H1 (cell line): Measurements from ENCODE around the gene YIPF1. TPM values are rescaled to one million over a fixed set of nuclear protein-coding genes. Genes with fewer than 3 reads are reported as not detected.

Source experiments
- CTCF ChIA-PET: fragments of 300-600 bp; sonication (Branson Sonifier 250); formaldehyde crosslinking; loops from one replicate; lab custom pipeline; 2021; ENCODE audit not compliant: partially characterized antibody; lab: Charles Lee
- POLR2A ChIA-PET: fragments of 300-600 bp; sonication (Branson Sonifier 250); formaldehyde crosslinking; loops from one replicate; lab custom pipeline; 2021; ENCODE audit warnings: inconsistent platforms; ENCODE audit not compliant: partially characterized antibody; lab: Charles Lee
- DNase-seq, 2 experiments: peaks; one replicate each; pipeline versions ENCODE4 v3.0.0 to v3.0.0-alpha.2; 2010 to 2022; ENCODE audit warnings: low spot score in 2 of 2, low read depth in 1 of 2, mixed read lengths in 1 of 2
- FAIRE-seq: peaks from 2 replicates; lab custom pipeline; 2011; peaks lifted over from hg19 to GRCh38; lab: Jason Lieb, UNC
- H2AFZ ChIP-seq: 2 replicates; pipeline ENCODE4 v1.8.1; 2012; ENCODE audit warnings: low read length, inconsistent platforms
- H2AK5ac ChIP-seq: 2 replicates; pipeline ENCODE4 v1.6.1; 2013; ENCODE audit warnings: low read depth, low read length
- H2BK120ac ChIP-seq: replicated peaks from 2 replicates; pipeline ENCODE3; 2013; ENCODE audit warnings: low read depth, low read length, inconsistent platforms
- H2BK12ac ChIP-seq: 2 replicates; pipeline ENCODE4 v1.6.1; 2013; ENCODE audit warnings: low read depth, low read length
- H2BK15ac ChIP-seq: 2 replicates; pipeline ENCODE4 v1.6.1; 2013; ENCODE audit warnings: low read length
- H2BK20ac ChIP-seq: 2 replicates; pipeline ENCODE4 v1.6.1; 2013; ENCODE audit warnings: low read length
- H2BK5ac ChIP-seq: 2 replicates; pipeline ENCODE4 v1.6.1; 2013; ENCODE audit warnings: low read depth, low read length
- H3K14ac ChIP-seq: 2 replicates; pipeline ENCODE4 v1.6.1; 2013; ENCODE audit warnings: inconsistent platforms; ENCODE audit not compliant: insufficient read length
- H3K18ac ChIP-seq: 2 replicates; pipeline ENCODE4 v1.6.1; 2013; ENCODE audit warnings: low read length; ENCODE audit errors: extremely low read depth
- H3K23ac ChIP-seq: 2 replicates; pipeline ENCODE4 v1.6.1; 2013; ENCODE audit warnings: inconsistent platforms; ENCODE audit not compliant: insufficient read length
- H3K23me2 ChIP-seq: 2 replicates; pipeline ENCODE4 v1.6.1; 2013; ENCODE audit warnings: low read depth, low read length
- H3K27ac ChIP-seq: 2 replicates; pipeline ENCODE4 v1.6.1; 2011; ENCODE audit warnings: low read depth, low read length, inconsistent platforms
- H3K27me3 ChIP-seq, 4 experiments: replicated peaks in 1 of 4; 1 replicate in 1 of 4; 2 replicates in 3 of 4; pipeline versions ENCODE4 v1.6.1 to v1.8.1; 2011 to 2013; ENCODE audit warnings: low read length in 3 of 4, mild to moderate bottlenecking in 3 of 4, inconsistent platforms in 2 of 4, mixed read lengths in 2 of 4, moderate library complexity in 1 of 4; ENCODE audit not compliant: control insufficient read depth in 3 of 4, insufficient read depth in 3 of 4; ENCODE audit errors: extremely low read depth in 1 of 4
- H3K36me3 ChIP-seq, 4 experiments: 2 replicates each; pipeline versions ENCODE4 v1.6.1 to v1.8.1; 2011 to 2013; ENCODE audit warnings: mild to moderate bottlenecking in 4 of 4, low read length in 3 of 4, moderate library complexity in 2 of 4, control low read depth in 1 of 4, inconsistent platforms in 1 of 4; ENCODE audit not compliant: insufficient read depth in 4 of 4, control insufficient read depth in 2 of 4
- H3K4ac ChIP-seq: replicated peaks from 2 replicates; pipeline ENCODE3; 2013; ENCODE audit warnings: low read length, low read depth, mixed read lengths, inconsistent platforms; ENCODE audit not compliant: insufficient read length
- H3K4me1 ChIP-seq, 4 experiments: replicated peaks in 1 of 4; 1 replicate in 1 of 4; 2 replicates in 3 of 4; pipeline versions ENCODE4 v1.6.1 to v1.8.1; 2011 to 2013; ENCODE audit warnings: low read length in 3 of 4, inconsistent platforms in 2 of 4, mixed read lengths in 1 of 4; ENCODE audit not compliant: insufficient read depth in 4 of 4, control insufficient read depth in 3 of 4
- H3K4me2 ChIP-seq, 2 experiments: 2 replicates each; pipeline versions ENCODE4 v1.6.1 to v1.8.1; 2011 to 2013; ENCODE audit warnings: low read depth in 2 of 2, low read length in 2 of 2, control low read depth in 1 of 2, inconsistent platforms in 1 of 2, mild to moderate bottlenecking in 1 of 2; ENCODE audit not compliant: insufficient read depth in 1 of 2
- H3K4me3 ChIP-seq, 4 experiments: fragments of 200-600, 300-600 bp in 1 of 4; sonication (generic), shearing (Covaris generic), sonication (Bioruptor Twin) in 1 of 4; 2 replicates each; pipeline versions ENCODE4 v1.5.1 to v1.8.1; 2011 to 2016; ENCODE audit warnings: low read length in 4 of 4, low read depth in 3 of 4, control low read depth in 2 of 4, inconsistent platforms in 2 of 4, mild to moderate bottlenecking in 2 of 4, mixed read lengths in 1 of 4, moderate library complexity in 1 of 4; ENCODE audit not compliant: insufficient read depth in 2 of 4; ENCODE audit errors: extremely low read depth in 1 of 4
- H3K56ac ChIP-seq: replicated peaks from 2 replicates; pipeline ENCODE3; 2013; ENCODE audit warnings: low read depth, mild to moderate bottlenecking, mixed read lengths, low read length, inconsistent platforms; ENCODE audit not compliant: insufficient read length
- H3K79me1 ChIP-seq: 2 replicates; pipeline ENCODE4 v1.6.1; 2013; ENCODE audit warnings: low read depth, low read length, control low read depth
- H3K79me2 ChIP-seq, 2 experiments: 2 replicates each; pipeline versions ENCODE4 v1.6.1 to v1.8.1; 2012 to 2013; ENCODE audit warnings: low read length in 2 of 2, mild to moderate bottlenecking in 2 of 2, inconsistent platforms in 1 of 2; ENCODE audit not compliant: insufficient read depth in 2 of 2, control insufficient read depth in 1 of 2
- H3K9ac ChIP-seq, 4 experiments: replicated peaks in 1 of 4; 1 replicate in 1 of 4; 2 replicates in 3 of 4; pipeline versions ENCODE4 v1.6.1 to v1.8.1; 2011 to 2013; ENCODE audit warnings: low read depth in 3 of 4, low read length in 3 of 4, control low read depth in 2 of 4, mild to moderate bottlenecking in 2 of 4, moderate library complexity in 2 of 4, inconsistent platforms in 1 of 4; ENCODE audit errors: extremely low read depth in 1 of 4
- H3K9me3 ChIP-seq, 2 experiments: 2 replicates each; pipeline versions ENCODE4 v1.6.1 to v1.8.1; 2012 to 2013; ENCODE audit warnings: mild to moderate bottlenecking in 2 of 2, moderate library complexity in 2 of 2, control low read depth in 1 of 2, inconsistent platforms in 1 of 2, low read depth in 1 of 2, low read length in 1 of 2, mixed read lengths in 1 of 2; ENCODE audit not compliant: insufficient read depth in 2 of 2
- H4K20me1 ChIP-seq, 2 experiments: replicated peaks in 1 of 2; 2 replicates each; pipeline versions ENCODE3 to v1.8.1; 2011 to 2013; ENCODE audit warnings: inconsistent platforms in 2 of 2, low read length in 2 of 2, mild to moderate bottlenecking in 1 of 2; ENCODE audit not compliant: insufficient read depth in 2 of 2, control insufficient read depth in 1 of 2
- H4K5ac ChIP-seq: 2 replicates; pipeline ENCODE4 v1.6.1; 2013; ENCODE audit warnings: low read length, low read depth, mixed read lengths, inconsistent platforms; ENCODE audit not compliant: insufficient read length
- H4K8ac ChIP-seq: 2 replicates; pipeline ENCODE4 v1.8.0; 2013; ENCODE audit warnings: mild to moderate bottlenecking, moderate library complexity, low read length, inconsistent platforms; ENCODE audit not compliant: insufficient read depth; ENCODE audit errors: extremely low read depth
- H4K91ac ChIP-seq: replicated peaks from 2 replicates; pipeline ENCODE3; 2013; ENCODE audit warnings: low read length, mixed read lengths, inconsistent platforms; ENCODE audit not compliant: insufficient read length
- BRCA1 ChIP-seq: IDR thresholded peaks from 2 replicates; pipeline ENCODE4 v1.6.1; 2012; ENCODE audit warnings: low read depth, low read length, improper control_type of control experiment
- KDM5A ChIP-seq: fragments of 200-600 bp; IDR thresholded peaks from 2 replicates; pipeline ENCODE4 v1.7.1; 2012; ENCODE audit warnings: mild to moderate bottlenecking, low read length, inconsistent platforms, mixed read lengths
- PHF8 ChIP-seq: fragments of 200-600 bp; sonication (generic); conservative IDR thresholded peaks from 2 replicates; pipeline ENCODE4 v1.7.1; 2012; ENCODE audit warnings: low read depth, mild to moderate bottlenecking, inconsistent platforms, low read length, moderate library complexity
- POU5F1 ChIP-seq: IDR thresholded peaks from 2 replicates; pipeline ENCODE4 v1.6.1; 2011; ENCODE audit warnings: low read depth, mild to moderate bottlenecking, low read length, moderate library complexity
- RBBP5 ChIP-seq: IDR thresholded peaks from 2 replicates; pipeline ENCODE4 v1.7.1; 2012; ENCODE audit warnings: low read depth, mild to moderate bottlenecking, inconsistent platforms, low read length, moderate library complexity, borderline replicate concordance
- SRF ChIP-seq: IDR thresholded peaks from 2 replicates; pipeline ENCODE4 v1.6.1; 2011; ENCODE audit warnings: mild to moderate bottlenecking, low read depth, low read length, moderate library complexity
- WGBS, 2 experiments: shearing (Covaris generic) in 1 of 2; methylation state at CpG; one replicate each; pipeline versions ENCODE4 v1.1.6 to v1.1.7; 2013 to 2015; ENCODE audit warnings: low lambda C conversion rate in 2 of 2, mixed read lengths in 2 of 2, inconsistent platforms in 1 of 2, low coverage in 1 of 2, missing lambda C conversion rate in 1 of 2; ENCODE audit not compliant: insufficient replicate concordance in 2 of 2, insufficient coverage in 1 of 2, insufficient read length in 1 of 2; ENCODE audit errors: extremely low coverage in 1 of 2, missing lambda C conversion rate in 1 of 2; 5-methylcytosine and 5-hydroxymethylcytosine counted together
- polyA plus RNA-seq, 7 experiments: library from polyadenylated mRNA; depleted of rRNA in 3 of 7; stranded (reverse) in 5 of 7; unstranded in 2 of 7; fragments of >200 nt in 5 of 7; fragments of 200-250 nt in 2 of 7; gene quantifications; 1 replicate in 5 of 7; 2 replicates in 1 of 7; 4 replicates in 1 of 7; pipeline versions ENCODE4 v1.2.1 to v1.2.3, GENCODE V29; 2011 to 2013; ENCODE audit warnings: missing spikeins in 2 of 7, mixed read lengths in 2 of 7
- total RNA-seq: library from RNA; stranded (reverse); fragmentation: NEBNext Ultra II Directional; extraction: Animal tissue kit (Norgen Biotek cat#: 25700); gene quantifications from 2 replicates; pipeline ENCODE4 v1.2.1, GENCODE V29; 2021
- TF ChIP-seq, protein P1 (sequence below): IDR thresholded peaks from 2 replicates; pipeline ENCODE4 v1.6.1; 2011; ENCODE audit warnings: low read length, improper control_type of control experiment

YIPF1 gene
- total and polyA plus RNA-seq, 2 of the 8 experiments (the other 6 are each of a cell fraction or from before 2014, with no cell fraction given) = 31.8 to 53.7 TPM

GRCh38 chr1:53934170-53934765 is 44.7 kb upstream of the YIPF1 start:
- no peaks in the 10 kb centered on the region for H3K79me1 ChIP-seq
- no peak for TF ChIP-seq KDM5A
- no peak for TF ChIP-seq PHF8
- no peak for TF ChIP-seq POU5F1
- TF ChIP-seq RBBP5 = no peak
- TF ChIP-seq SRF = no peak
- TF ChIP-seq, protein P1, sequence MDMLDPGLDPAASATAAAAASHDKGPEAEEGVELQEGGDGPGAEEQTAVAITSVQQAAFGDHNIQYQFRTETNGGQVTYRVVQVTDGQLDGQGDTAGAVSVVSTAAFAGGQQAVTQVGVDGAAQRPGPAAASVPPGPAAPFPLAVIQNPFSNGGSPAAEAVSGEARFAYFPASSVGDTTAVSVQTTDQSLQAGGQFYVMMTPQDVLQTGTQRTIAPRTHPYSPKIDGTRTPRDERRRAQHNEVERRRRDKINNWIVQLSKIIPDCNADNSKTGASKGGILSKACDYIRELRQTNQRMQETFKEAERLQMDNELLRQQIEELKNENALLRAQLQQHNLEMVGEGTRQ = no peak
- no peak for TF ChIP-seq BRCA1
- TF ChIP-seq, all 59 proteins: peak for 0
- Histone ChIP-seq H2BK12ac (no peak overlapping the region), H2BK5ac (no peak overlapping the region), H4K5ac (no peak overlapping the region), H2AFZ (no peak overlapping the region), H3K4ac (no peak overlapping the region), H2AK5ac (no peak overlapping the region), H3K9me3 (peaks cover 9 to 13% of the 10 kb centered on the region in 2 experiments), H3K4me1 (no peaks in the 10 kb centered on the region), H3K18ac (no peak overlapping the region), H3K4me2 (no peak overlapping the region), H3K9ac (no peak overlapping the region), H3K36me3 (peaks cover 0 to 7% (median 2%) of the 10 kb centered on the region in 4 experiments; a peak in 3 of 8 replicates), H2BK20ac (no peak overlapping the region), H4K20me1 (no peaks in the 10 kb centered on the region), H3K56ac (no peak overlapping the region), H3K27ac (no peak overlapping the region), H4K91ac (no peak overlapping the region), H2BK15ac (no peak overlapping the region), H3K79me2 (no peaks in the 10 kb centered on the region), H4K8ac (no peak overlapping the region), H3K23me2 (0 out of 2 replicates have a peak, but pooled peaks cover 2% of the 10 kb centered on the region), H3K27me3 (no peaks in the 10 kb centered on the region), H3K4me3 (no peak overlapping the region), H3K14ac (no peak overlapping the region), H2BK120ac (no peak overlapping the region), H3K23ac (no peak overlapping the region)
- FAIRE-seq (no peak), DNase-seq (no peak)
- CTCF ChIA-PET = interaction anchor here (0.9 to 1.8 kb wide), 6 partner anchors 11 to 124 kb away, joined by 3 to 7 read pairs (median 4); partner anchors contain the start of gene IFT25
- POLR2A ChIA-PET = no interaction called here
- WGBS, 2 experiments = 96% methylated on average over 1 of the region's 1 CpG; no CpG with 5 or more reads in 1 of the 2 experiments
